HG03342 (cell line): ENCODE results near the gene WBP4.

Source experiments
- ATAC-seq: cut with Tn5 transposase; IDR thresholded peaks from one replicate; pipeline ENCODE4 v1.9.1; 2021; ENCODE audit warnings: mild to moderate bottlenecking, moderate library complexity; ENCODE audit not compliant: unreplicated experiment

Gene WBP4

DNA sequence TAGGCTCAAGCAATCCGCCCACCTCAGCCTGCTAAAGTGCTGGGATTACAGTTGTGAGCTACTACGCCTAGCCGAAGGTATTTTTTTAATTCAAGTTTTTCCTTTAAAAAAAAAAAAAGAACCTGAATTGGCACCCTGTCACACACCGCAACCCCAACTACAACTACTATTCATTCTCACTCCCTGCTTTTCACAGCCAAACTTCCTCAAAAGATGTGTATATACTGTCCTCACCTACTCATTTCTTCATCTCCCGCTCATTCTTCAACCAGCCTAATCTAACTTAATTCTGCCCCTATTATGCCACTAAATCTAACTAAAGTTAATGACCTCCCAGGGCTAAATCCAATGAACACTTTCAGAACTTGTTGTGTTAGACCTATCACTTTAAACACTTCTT lies 12.7 kb upstream of the WBP4 start:
- ATAC-seq: no peak

- no peak for ATAC-seq
Observed at GRCh38 chr13:41049480-41050440, 11.5 kb upstream of the WBP4 start.

DNA sequence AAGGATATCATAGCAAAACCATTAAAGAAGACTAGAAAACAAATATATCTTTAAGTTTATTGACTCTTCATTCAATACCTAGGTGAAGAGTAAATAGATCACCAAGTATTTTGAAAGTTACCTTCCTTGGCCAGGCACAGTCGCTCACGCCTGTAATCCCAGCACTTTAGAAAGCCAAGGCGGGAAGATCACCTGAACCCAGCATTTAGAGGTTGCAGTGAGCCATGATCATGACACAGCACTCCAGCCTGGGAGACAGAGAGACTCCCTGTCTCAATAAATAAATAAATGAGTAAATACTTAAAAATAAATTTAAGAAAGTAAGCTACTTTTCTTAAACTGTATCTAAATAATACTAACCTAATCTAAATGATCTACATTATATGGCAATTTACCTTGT lies 8.9 kb upstream of the WBP4 start:
- ATAC-seq: no peak

DNA sequence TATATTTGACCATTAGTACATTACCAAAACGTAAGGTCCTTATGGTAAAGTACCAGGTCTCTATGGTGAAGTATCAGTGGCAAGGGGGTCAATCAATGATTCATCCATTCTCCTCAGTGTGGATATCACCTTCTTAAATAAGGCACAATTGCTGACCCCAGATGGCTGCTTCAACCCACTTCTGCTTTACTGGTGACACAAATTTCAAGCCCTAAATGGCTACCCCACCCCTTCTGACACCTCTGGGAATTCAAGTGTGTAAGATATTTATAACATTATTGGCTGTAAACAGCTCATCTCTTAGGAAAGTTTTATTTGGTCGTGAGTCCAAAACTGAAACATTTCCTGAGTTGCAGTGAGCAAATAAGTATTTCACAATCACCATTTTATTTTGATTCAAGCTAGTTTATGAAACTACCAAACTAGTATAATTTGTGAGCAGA lies 7.9 kb upstream of the WBP4 start:
- peak; percentile 81 for ATAC-seq

- ATAC-seq: peak; percentile 34
Observed at GRCh38 chr13:41054212-41054877, 7.0 kb upstream of the WBP4 start.

DNA sequence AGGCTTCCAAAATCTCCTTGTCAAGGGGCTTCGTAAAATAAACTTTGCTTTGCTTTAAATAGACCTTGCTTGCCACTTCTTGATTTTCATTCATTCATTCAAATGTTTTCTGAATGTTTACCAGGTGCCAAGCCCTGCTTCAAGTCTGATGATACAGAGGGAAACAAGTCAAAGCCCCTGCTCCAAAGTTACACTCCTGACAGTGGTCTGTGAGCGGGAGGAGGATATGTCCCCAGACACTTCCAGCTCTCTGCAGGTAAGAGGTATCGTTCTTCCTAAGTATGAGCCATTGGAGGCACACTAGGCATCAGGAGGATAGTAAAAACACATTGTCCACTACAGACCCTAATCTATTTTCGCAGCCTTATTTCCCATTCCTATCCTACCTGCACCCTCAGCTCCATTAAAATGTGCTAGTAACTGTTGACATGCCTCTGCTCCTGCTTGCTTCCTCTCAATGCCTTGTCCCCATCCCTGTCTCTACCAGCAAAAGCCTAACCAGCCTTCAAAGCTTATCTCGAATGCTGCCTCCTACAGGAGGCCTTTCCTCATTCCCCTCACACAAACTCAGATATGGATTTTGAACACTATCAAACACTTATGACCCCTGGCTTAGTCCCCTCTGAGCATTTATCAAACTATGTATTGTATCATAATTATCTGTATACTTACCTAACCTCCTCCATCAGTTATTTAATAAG lies 6.2 kb upstream of the WBP4 start:
- ATAC-seq: no peak

DNA sequence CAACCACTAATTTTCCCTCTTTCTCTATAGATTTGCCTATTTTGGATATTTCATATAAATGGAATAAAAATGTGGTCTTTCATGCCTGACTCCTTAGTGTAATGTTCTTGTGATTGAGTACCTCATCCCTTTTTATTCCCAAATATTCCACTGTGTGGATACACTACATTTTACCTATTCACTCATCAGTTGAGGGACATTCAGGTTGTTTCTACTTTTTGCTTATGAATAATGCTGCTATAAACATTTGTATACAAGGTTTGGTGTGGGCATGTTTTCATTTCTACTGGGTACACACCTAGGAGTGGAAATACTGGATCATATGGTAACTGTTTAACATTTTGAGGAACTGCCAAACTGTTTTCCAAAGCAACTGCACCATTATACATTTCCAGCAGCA lies 5.1 kb upstream of the WBP4 start:
- no peak for ATAC-seq

GRCh38 chr13:41056826-41057711 lies 4.2 kb upstream of the WBP4 start:
- no peak for ATAC-seq

DNA sequence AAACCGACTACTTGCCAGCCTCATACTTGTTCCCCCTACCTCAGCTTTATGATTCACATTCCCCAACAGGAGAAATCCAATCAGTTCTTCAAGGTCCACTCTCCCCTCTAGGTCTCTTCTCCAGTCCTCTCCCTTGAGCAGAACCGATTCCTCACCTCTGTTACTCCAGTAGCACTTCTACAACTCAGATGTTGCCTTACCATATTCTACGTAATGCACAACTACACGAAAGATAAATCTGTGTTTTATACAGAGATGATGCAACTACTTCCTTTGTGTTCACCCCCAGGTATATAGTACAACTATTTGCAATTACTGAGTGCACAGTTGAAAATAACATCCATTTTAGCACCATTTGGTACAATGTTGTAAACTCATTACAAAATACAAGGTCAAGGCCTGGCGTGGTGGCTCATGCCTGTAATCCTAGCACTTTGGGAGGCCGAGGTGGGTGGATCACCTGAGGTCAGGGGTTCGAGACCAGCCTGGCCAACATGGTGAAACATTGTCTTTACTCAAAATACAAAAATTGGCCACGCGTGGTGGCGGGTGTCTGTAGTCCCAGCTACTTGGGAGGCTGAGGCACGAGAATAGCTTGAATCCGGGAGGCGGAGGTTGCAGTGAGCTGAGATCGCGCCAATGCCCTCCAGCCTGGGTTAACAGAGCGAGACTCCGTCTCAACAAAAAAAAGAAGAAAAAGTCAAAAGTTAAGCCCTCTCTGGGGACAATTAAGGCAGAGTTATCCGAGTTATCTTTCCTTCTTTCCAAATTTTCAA lies 2.8 kb upstream of the WBP4 start:
- no peak for ATAC-seq

GRCh38 chr13:41059456-41060081 lies 1.7 kb upstream of the WBP4 start:
- ATAC-seq: no peak

DNA sequence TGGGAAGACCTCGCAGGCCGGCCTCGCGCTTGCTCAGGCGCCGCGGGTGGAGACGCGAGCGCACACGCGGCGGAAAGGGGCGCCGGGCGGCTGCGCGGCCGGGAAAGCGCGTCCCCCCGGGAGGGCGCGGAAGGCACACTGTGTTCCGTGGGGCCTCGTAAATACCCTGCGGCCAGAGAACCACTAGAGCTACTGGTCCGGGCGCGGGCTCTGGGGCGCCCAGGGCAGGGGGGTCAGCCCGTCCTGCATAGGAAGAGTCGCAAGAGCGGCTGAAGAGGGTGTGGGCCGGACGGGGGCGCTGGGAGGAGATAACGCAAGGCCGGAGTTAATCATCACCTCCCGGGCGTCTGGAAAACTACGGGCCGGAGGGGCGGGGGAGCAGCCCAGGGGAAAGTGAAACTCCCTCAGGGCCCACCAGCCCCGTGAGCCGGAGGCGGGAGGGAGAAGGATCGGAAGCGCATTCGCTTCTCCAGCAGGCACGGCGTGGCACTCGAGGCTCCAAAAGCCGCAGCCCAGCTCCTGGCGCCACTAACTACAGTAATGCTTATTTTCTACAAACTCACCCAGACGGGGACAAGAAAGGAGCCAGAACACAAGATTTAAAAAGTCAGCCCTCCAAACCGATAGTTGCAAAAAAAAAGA lies 1.1 kb upstream of the WBP4 start:
- ATAC-seq: peak; percentile 36

- peak; percentile 26 for ATAC-seq
Observed at GRCh38 chr13:41060724-41061074, 610 bp upstream of the WBP4 start.

DNA sequence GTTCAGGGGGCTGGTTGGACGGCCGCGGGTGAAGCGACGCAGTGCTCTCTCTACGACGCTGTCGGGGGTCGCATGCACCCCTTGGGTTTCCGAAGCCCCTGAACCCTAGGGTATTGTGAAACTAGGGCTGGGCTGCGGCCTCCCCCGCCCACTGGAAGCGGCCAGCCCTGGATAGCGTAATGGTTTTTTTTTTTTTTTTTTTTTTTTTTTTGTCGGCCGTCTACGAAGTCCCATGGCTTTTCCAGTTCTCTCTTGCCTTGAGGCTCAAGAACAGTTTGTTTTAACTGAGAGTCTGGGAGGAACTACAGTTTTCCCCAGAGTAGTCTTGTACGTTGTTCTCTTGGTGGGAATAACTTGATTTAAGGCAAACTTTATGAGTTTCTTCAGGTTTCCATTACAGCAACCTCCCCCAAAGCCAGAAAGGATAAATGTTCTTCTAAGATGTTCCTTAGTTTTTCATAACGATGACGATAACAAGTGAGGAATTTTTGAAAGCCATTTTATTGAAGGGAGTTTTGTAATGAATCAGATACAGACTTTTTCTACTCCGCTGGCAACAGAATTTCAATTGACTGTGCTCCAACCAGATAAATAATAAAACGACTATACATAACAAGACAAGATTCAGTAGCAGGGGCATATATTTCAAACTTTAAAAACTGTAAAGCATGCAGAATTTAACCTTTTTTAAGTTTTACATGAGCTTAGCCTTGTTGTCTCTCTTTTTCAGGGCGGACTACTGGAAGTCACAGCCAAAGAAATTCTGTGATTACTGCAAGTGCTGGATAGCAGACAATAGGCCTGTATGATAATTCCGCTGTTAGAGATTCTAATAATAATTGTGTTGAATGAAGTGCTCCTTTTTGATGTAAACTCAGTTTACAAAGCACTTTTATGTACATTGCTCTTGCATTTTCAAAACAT lies 867 bp downstream of the WBP4 start:
- ATAC-seq: peak; percentile 28

- no peak for ATAC-seq
Observed at GRCh38 chr13:41064493-41064892, 3.2 kb downstream of the WBP4 start.

GRCh38 chr13:41065078-41065477 lies 3.8 kb downstream of the WBP4 start:
- ATAC-seq: no peak

DNA sequence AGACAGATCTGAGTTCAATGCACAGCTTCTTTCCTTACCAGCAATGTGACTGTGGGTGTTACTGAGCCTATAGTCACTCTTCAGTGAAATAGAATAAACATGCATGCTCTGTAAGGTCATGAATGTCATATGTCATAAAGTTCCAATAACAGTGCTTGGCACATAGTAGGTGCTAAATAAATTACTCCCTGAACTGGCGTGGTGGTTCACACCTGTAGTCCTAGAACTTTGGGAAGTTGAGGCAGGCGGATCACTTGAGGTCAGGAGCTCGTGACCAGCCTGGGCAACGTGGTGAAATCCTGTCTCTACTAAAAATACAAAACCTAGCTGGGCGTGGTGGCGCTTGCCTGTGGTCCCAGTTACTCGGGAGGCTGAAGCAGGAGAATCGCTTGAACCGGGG lies 13.2 kb downstream of the WBP4 start:
- ATAC-seq: no peak

DNA sequence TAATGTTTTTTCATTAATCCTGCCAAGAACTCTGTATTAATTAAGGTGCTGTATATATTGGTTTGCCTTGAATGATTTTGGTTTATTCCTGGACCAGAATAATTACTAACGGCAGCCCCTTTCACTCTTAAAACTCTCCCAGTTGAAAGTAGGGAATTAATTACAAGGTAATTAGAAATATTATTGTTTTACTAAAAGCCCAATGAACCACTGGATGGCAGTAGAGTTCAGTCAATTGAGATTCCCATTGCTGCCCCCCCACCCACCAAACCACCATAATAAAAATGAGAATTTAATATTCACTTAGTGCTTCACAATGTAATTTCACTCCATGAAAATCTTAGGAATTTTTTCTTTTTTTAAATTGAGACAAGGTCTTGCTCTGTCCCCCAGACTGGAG lies 13.7 kb downstream of the WBP4 start:
- no peak for ATAC-seq

GRCh38 chr13:41075485-41075884 lies 14.2 kb downstream of the WBP4 start:
- ATAC-seq: no peak
